ENCODE data around the gene TAF4.

The TAF4 gene

DNA sequence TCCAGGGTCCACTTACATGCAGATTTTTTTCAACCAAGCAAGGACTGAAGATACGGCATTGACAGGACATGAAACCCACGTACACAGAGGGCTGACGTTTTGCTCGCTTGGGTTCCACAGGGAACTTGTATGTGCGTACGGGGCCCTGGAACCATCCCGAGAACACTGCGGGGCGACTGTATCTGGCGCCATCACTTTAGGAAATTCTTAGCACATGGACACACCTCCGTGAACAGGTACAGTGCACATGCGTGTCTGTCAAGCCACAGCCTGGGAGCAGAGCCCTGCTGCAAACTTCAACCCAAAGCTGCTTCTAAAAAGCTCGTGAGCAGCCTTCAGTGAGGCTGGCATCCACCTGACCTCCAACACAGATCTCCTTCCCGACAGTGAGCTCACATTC is 37.3 kb downstream of the TAF4 start:
- no peaks in the 10 kb centered on the region for H3K9me3 Mint-ChIP-seq
- no peaks in the 10 kb centered on the region for H3K27me3 Mint-ChIP-seq
- H3K4me3 Mint-ChIP-seq: no peak overlapping the region
- DNase-seq (ENCODE audit: low spot score in 2 of 2) (no peak), ATAC-seq (replicated peaks; ENCODE audit: extremely low read depth, poor library complexity, severe bottlenecking) (no peak)
- H3K4me1 Mint-ChIP-seq: peaks cover 65% of the 10 kb centered on the region
- peaks cover 4% of the 10 kb centered on the region for H3K36me3 Mint-ChIP-seq (ENCODE audit: insufficient read depth)
- no peak overlapping the region for H3K27ac Mint-ChIP-seq (ENCODE audit: low read depth)

GRCh38 chr20:62027698-62028321 is 37.9 kb downstream of the TAF4 start:
- peak overlapping the region; percentile 56 for H3K27ac Mint-ChIP-seq (ENCODE audit: low read depth)
- H3K27me3 Mint-ChIP-seq: no peaks in the 10 kb centered on the region
- DNase-seq (ENCODE audit: low spot score in 2 of 2): no peak
- no peak for ATAC-seq (replicated peaks; ENCODE audit: extremely low read depth, poor library complexity, severe bottlenecking)
- no peak overlapping the region for H3K4me3 Mint-ChIP-seq
- peaks cover 4% of the 10 kb centered on the region for H3K36me3 Mint-ChIP-seq (ENCODE audit: insufficient read depth)
- peaks cover 65% of the 10 kb centered on the region for H3K4me1 Mint-ChIP-seq
- H3K9me3 Mint-ChIP-seq: no peaks in the 10 kb centered on the region

- Mint-ChIP-seq H3K36me3 (ENCODE audit: insufficient read depth) (peaks cover 4% of the 10 kb centered on the region), H3K27me3 (no peaks in the 10 kb centered on the region), H3K4me1 (peaks cover 63% of the 10 kb centered on the region), H3K27ac (ENCODE audit: low read depth) (peak overlapping the region; percentile 56), H3K4me3 (no peak overlapping the region), H3K9me3 (no peaks in the 10 kb centered on the region)
- ATAC-seq (replicated peaks; ENCODE audit: extremely low read depth, poor library complexity, severe bottlenecking) (no peak), DNase-seq (ENCODE audit: low spot score in 2 of 2) (no peak)
Observed at GRCh38 chr20:62027116-62027515, 38.6 kb downstream of the TAF4 start.

DNA sequence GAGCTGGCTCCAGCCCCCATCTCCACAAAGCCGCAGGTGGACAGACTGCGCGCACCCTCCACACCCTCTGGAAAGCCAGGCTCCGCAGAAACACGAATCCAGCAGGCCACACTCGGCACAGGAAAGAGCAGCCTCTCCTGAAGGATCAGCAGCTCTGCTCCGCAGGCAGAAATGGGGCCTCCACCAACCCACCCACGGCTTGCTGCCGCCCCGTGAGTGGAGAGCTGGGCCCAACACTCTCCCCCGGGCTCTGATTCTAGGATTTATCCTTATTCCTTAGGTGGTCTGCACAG is 39.2 kb downstream of the TAF4 start:
- Mint-ChIP-seq H3K4me1 (peaks cover 57% of the 10 kb centered on the region), H3K36me3 (ENCODE audit: insufficient read depth) (peaks cover 4% of the 10 kb centered on the region), H3K9me3 (no peaks in the 10 kb centered on the region), H3K4me3 (no peak overlapping the region), H3K27me3 (no peaks in the 10 kb centered on the region), H3K27ac (ENCODE audit: low read depth) (no peak overlapping the region)
- ATAC-seq (replicated peaks; ENCODE audit: extremely low read depth, poor library complexity, severe bottlenecking) (no peak), DNase-seq (ENCODE audit: low spot score in 2 of 2) (no peak)

DNA sequence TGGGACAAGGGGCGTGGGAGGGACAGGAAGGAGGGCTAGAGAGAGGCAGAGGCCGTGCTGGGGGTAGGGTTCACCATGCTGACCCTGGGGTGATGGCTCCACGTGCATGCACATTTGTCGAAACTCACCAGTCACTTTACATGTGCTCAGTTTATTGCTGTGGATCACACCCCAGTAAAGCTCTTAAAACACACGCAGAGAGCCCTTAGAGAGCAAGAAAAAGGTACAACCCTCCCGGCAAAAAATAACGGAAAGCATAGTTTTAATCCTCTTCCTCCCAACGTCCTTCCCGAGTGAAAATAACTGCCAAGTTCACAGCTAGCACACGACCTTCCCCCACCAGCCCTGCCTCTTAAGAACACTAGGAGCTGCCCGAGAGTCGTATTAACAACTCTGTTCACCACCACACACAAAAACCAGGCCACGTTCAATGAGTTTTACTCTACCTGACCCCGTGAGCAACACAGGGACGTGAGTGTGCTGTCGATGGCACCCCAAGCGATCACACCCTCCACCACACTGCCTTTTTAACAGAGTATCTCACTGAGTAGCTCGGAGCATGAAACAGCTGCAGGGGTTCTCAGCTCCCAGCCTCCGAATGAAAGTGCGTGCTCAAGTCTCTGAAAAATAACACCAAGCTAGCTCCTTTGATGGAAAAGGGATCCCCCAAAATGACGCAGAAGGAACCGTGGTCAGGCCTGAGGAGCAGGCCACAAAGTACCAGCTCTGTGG is 39.7 kb downstream of the TAF4 start:
- H3K9me3 Mint-ChIP-seq: no peaks in the 10 kb centered on the region
- H3K4me1 Mint-ChIP-seq: peaks cover 54% of the 10 kb centered on the region
- ATAC-seq (replicated peaks; ENCODE audit: extremely low read depth, poor library complexity, severe bottlenecking): no peak
- DNase-seq (ENCODE audit: low spot score in 2 of 2): no peak
- H3K27ac Mint-ChIP-seq (ENCODE audit: low read depth): no peak overlapping the region
- H3K27me3 Mint-ChIP-seq: no peaks in the 10 kb centered on the region
- peaks cover 4% of the 10 kb centered on the region for H3K36me3 Mint-ChIP-seq (ENCODE audit: insufficient read depth)
- no peak overlapping the region for H3K4me3 Mint-ChIP-seq

DNA sequence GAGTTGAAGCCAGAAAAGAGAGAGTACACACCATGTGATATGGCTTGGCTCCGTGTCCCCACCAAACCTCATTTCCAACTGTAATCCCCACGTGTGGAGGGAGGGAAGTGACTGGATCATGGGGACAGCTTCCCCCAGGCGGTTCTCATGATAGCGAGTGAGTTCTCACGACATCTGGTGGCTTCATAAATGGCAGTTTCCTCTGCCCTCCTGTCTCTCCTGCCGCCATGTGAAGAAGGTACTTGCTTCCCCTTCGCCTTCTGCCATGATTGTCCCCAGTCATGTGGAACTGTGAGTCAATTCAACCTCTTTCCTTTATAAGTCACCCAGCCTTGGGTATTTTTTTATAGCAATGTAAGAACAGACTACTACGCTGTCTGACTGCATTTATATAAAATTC is 40.3 kb downstream of the TAF4 start:
- Mint-ChIP-seq H3K4me3 (no peak overlapping the region), H3K36me3 (ENCODE audit: insufficient read depth) (peaks cover 4% of the 10 kb centered on the region), H3K9me3 (no peaks in the 10 kb centered on the region), H3K27ac (ENCODE audit: low read depth) (no peak overlapping the region), H3K4me1 (peaks cover 54% of the 10 kb centered on the region), H3K27me3 (no peaks in the 10 kb centered on the region)
- no peak for ATAC-seq (replicated peaks; ENCODE audit: extremely low read depth, poor library complexity, severe bottlenecking)
- DNase-seq (ENCODE audit: low spot score in 2 of 2): no peak

- Mint-ChIP-seq H3K4me1 (peaks cover 66% of the 10 kb centered on the region), H3K27ac (ENCODE audit: low read depth) (no peak overlapping the region), H3K36me3 (ENCODE audit: insufficient read depth) (peaks cover 4% of the 10 kb centered on the region), H3K27me3 (no peaks in the 10 kb centered on the region), H3K4me3 (no peak overlapping the region), H3K9me3 (no peaks in the 10 kb centered on the region)
- no peak for ATAC-seq (replicated peaks; ENCODE audit: extremely low read depth, poor library complexity, severe bottlenecking)
- no peak for DNase-seq (ENCODE audit: low spot score in 2 of 2)
Observed at GRCh38 chr20:62023935-62024334, 41.7 kb downstream of the TAF4 start.

DNA sequence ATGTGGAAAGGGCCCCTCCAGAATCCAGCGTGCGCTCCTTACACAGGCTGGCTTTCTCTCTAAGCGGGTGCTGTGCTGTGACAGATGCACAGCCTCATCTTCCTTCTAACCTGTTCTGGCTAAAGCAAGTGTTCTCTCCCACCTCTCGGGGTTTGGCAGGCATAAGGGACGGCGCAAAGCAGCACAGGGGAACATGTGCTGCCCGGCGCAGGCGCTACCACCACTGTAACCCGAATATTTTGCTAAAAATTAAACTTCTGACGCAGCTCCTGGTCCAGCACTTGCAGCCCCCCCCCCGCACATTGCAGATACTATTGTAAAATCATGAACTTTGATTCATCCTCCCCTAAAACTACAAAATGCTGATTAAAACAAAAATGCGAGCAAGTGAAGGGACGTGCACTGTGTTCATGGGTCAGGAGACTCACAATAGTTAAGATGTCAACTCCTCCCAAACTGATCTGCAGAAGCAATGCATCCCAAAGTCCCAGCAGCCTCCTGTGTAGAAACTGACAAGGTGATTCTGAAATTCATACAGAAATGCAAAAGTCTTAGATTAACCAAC is 43.0 kb downstream of the TAF4 start:
- Mint-ChIP-seq H3K27me3 (no peaks in the 10 kb centered on the region), H3K4me1 (peaks cover 67% of the 10 kb centered on the region), H3K9me3 (no peaks in the 10 kb centered on the region), H3K27ac (ENCODE audit: low read depth) (peak overlapping the region; percentile 29), H3K36me3 (ENCODE audit: insufficient read depth) (peaks cover 1% of the 10 kb centered on the region), H3K4me3 (no peak overlapping the region)
- DNase-seq (ENCODE audit: low spot score in 2 of 2): no peak
- no peak for ATAC-seq (replicated peaks; ENCODE audit: extremely low read depth, poor library complexity, severe bottlenecking)

DNA sequence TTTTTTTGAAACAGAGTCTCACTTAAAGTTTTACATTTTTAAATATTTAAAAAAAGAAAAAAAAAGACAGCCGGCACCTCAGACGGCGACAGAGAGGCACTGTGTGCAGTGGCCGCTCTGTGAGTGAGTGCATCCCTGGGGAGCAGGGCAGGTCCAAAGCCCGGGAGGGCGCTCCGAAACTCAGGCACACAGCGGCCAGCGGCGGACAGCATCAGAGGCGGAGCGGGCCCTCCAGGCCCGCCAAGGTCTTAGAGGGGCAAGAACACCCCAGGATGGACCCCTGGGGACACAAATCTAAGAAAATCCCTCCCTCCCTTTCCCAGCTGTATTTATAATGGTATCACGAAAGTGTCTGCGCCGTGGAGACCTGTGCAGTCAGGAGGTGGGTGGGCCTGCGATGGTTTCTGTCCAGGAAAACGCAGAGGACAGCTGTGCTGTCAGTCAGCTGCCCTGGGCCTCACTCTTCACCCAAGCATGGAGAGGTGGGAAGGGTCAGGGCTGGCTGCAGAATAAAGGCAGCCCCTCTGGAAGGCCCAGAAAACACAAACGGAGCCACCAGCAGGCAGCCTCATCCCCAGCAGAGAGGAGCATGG is 43.8 kb downstream of the TAF4 start:
- ATAC-seq (replicated peaks; ENCODE audit: extremely low read depth, poor library complexity, severe bottlenecking): no peak
- peaks cover 59% of the 10 kb centered on the region for H3K4me1 Mint-ChIP-seq
- H3K9me3 Mint-ChIP-seq: no peaks in the 10 kb centered on the region

GRCh38 chr20:62020935-62021701 is 44.6 kb downstream of the TAF4 start:
- H3K27ac Mint-ChIP-seq (ENCODE audit: low read depth): peak overlapping the region; percentile 64
- no peaks in the 10 kb centered on the region for H3K27me3 Mint-ChIP-seq
- ATAC-seq (replicated peaks; ENCODE audit: extremely low read depth, poor library complexity, severe bottlenecking) (no peak), DNase-seq (ENCODE audit: low spot score in 2 of 2) (no peak)
- peaks cover 1% of the 10 kb centered on the region for H3K36me3 Mint-ChIP-seq (ENCODE audit: insufficient read depth)
- H3K4me3 Mint-ChIP-seq: no peak overlapping the region
- peaks cover 53% of the 10 kb centered on the region for H3K4me1 Mint-ChIP-seq
- H3K9me3 Mint-ChIP-seq: no peaks in the 10 kb centered on the region

More for the DNA sequence above, 43.8 kb downstream of the TAF4 start:
- Mint-ChIP-seq H3K27me3 (no peaks in the 10 kb centered on the region), H3K36me3 (ENCODE audit: insufficient read depth) (peaks cover 1% of the 10 kb centered on the region), H3K4me3 (no peak overlapping the region), H3K27ac (ENCODE audit: low read depth) (no peak overlapping the region)
- DNase-seq (ENCODE audit: low spot score in 2 of 2): no peak

DNA sequence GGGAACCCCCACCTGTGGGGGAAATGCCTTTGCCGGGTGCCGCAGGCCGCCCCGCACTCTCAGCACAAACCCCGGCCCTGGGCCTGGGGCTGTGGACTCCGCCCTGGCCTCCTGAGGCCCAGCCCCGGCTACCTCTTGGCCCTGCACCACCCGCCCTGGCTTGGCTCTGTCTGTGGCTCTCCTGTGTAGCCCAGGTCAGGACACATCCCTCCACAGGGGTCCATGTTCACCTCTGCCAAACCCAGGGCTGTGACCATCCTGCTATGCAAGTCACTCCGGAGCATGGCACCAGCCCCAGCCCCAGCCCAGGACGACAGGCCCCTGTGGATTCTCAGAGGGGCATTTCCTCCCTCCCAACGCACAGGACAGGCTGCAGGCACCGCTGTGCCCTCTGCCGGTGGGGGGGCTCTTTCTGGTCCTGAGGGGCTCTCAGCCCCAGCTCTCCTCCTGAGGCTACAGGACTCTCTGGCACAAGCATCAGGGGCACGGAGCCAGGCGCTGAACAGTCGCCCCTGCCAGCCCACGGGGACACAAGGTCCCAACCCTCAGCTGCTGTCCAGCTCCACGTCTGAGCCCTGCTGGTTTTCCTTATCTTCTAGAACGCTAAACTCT is 45.7 kb downstream of the TAF4 start:
- peaks cover 44% of the 10 kb centered on the region for H3K4me1 Mint-ChIP-seq
- DNase-seq (ENCODE audit: low spot score in 2 of 2) (no peak), ATAC-seq (replicated peaks; ENCODE audit: extremely low read depth, poor library complexity, severe bottlenecking) (no peak)
- H3K4me3 Mint-ChIP-seq: no peak overlapping the region
- H3K27ac Mint-ChIP-seq (ENCODE audit: low read depth): peak overlapping the region; percentile 64
- no peaks in the 10 kb centered on the region for H3K27me3 Mint-ChIP-seq
- no peaks in the 10 kb centered on the region for H3K9me3 Mint-ChIP-seq
- no peaks in the 10 kb centered on the region for H3K36me3 Mint-ChIP-seq (ENCODE audit: insufficient read depth)

DNA sequence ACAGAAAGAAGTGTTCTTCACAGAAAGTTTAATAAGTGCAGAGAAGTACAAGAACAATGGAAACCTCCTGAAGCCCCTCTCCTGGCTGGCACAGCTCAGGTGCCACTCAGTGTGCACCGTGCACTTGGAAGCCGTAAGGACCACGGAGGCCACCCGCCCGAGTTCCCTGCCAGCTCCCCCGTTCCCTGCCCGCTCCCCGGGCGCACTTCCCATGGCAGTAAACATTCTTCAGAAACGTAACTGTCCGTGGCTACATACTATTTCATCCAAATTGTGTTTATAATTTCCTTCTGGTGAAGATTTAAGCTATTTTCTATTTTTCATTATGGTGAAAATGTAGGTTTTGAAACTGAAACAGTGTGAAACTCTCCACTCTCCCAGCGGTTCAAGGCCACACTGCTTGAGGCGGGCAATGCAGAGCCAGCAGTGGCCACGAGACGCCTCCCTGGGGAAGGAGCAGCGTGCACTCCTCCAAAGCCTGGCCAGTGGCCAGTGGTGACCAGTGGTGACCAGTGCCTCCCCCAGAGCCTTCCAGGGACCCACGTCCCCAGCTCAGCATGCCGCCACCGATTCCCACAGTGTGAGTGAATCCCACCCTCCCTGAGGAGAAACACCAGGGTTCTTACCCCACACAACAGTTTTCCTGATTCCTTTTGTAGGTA is 46.4 kb downstream of the TAF4 start:
- Mint-ChIP-seq H3K4me3 (no peak overlapping the region), H3K4me1 (peaks cover 41% of the 10 kb centered on the region), H3K27me3 (no peaks in the 10 kb centered on the region), H3K36me3 (ENCODE audit: insufficient read depth) (no peaks in the 10 kb centered on the region), H3K9me3 (no peaks in the 10 kb centered on the region), H3K27ac (ENCODE audit: low read depth) (peak overlapping the region; percentile 51)
- DNase-seq (ENCODE audit: low spot score in 2 of 2) (no peak), ATAC-seq (replicated peaks; ENCODE audit: extremely low read depth, poor library complexity, severe bottlenecking) (no peak)

Measured in central memory CD8-positive, alpha-beta T cell (primary cell).